B cell (primary cell): Measurements from ENCODE around the gene TMEM253. TPM values are rescaled to one million over a fixed set of nuclear protein-coding genes. Genes with fewer than 3 reads are reported as not detected.

Source experiments
- ATAC-seq: fragments of 200-7000 bp; cut with Tn5 transposase; one replicate; pipeline ENCODE4 v1.10.0; 2021; ENCODE audit warnings: low read depth, mild to moderate bottlenecking, moderate number of reproducible peaks, moderate library complexity
- CTCF ChIA-PET: fragments of 350-600 bp; sonication (Branson Sonifier 250); formaldehyde crosslinking; loops from one replicate; lab custom pipeline; 2021; ENCODE audit warnings: antibody characterized with exemption, inconsistent platforms; lab: Charles Lee
- POLR2A ChIA-PET: fragments of 350-600 bp; sonication (Branson Sonifier 250); formaldehyde crosslinking; loops from one replicate; lab custom pipeline; 2021; ENCODE audit warnings: antibody characterized with exemption; lab: Charles Lee
- DNase-seq: peaks from one replicate; pipeline ENCODE4 v3.0.0; 2013
- H2AFZ ChIP-seq: 2 replicates; pipeline ENCODE4 v1.6.1; 2012; ENCODE audit warnings: mild to moderate bottlenecking, low read depth, low read length; ENCODE audit not compliant: insufficient read depth, poor library complexity, severe bottlenecking
- H3K27ac ChIP-seq, 2 donors: 1 replicate in 1 of 2; 2 replicates in 1 of 2; pipeline ENCODE4 v1.5.1; 2012 to 2013; ENCODE audit warnings: low read length in 2 of 2, mild to moderate bottlenecking in 2 of 2, moderate library complexity in 1 of 2
- H3K27me3 ChIP-seq, 4 experiments: fragments of 200-600 bp in 1 of 4; sonication (generic) in 1 of 4; replicated peaks in 1 of 4; 1 replicate in 2 of 4; 2 replicates in 2 of 4; pipeline versions ENCODE4 v1.6.1 to v1.7.0; 2013 to 2016; ENCODE audit warnings: low read length in 3 of 4, mild to moderate bottlenecking in 2 of 4, mixed read lengths in 1 of 4, moderate library complexity in 1 of 4; ENCODE audit not compliant: insufficient read depth in 4 of 4, control insufficient read depth in 3 of 4; ENCODE audit errors: control extremely low read depth in 1 of 4
- H3K36me3 ChIP-seq, 2 experiments: replicated peaks in 1 of 2; 1 replicate in 1 of 2; 2 replicates in 1 of 2; pipeline versions ENCODE4 v1.6.1 to v1.7.1; 2013; ENCODE audit warnings: low read length in 1 of 2; ENCODE audit not compliant: insufficient read depth in 2 of 2, control insufficient read depth in 1 of 2; ENCODE audit errors: control extremely low read depth in 1 of 2, extremely low read depth in 1 of 2
- H3K4me1 ChIP-seq, 2 donors: fragments of 200-600 bp in 1 of 2; sonication (generic) in 1 of 2; 1 replicate in 1 of 2; 2 replicates in 1 of 2; pipeline versions ENCODE4 v1.5.1 to v1.6.1; 2013 to 2017; ENCODE audit warnings: low read length in 2 of 2; ENCODE audit not compliant: control insufficient read depth in 2 of 2, insufficient read depth in 2 of 2
- H3K4me2 ChIP-seq: replicated peaks from 2 replicates; pipeline ENCODE3; 2012; ENCODE audit warnings: mild to moderate bottlenecking, low read depth, low read length; ENCODE audit not compliant: poor library complexity, severe bottlenecking
- H3K4me3 ChIP-seq, 5 experiments: fragments of 200-600 bp in 1 of 5; sonication (generic) in 1 of 5; 1 replicate in 3 of 5; 2 replicates in 2 of 5; pipeline versions ENCODE4 v1.5.1 to v1.7.0; 2011 to 2016; ENCODE audit warnings: low read length in 4 of 5, mild to moderate bottlenecking in 4 of 5, low read depth in 2 of 5, control low read depth in 1 of 5, moderate library complexity in 1 of 5; ENCODE audit not compliant: insufficient read depth in 1 of 5; ENCODE audit errors: control extremely low read depth in 1 of 5, extremely low read depth in 1 of 5
- H3K79me2 ChIP-seq: fragments of 200-600 bp; sonication (generic); one replicate; pipeline ENCODE4 v1.6.0; 2016; ENCODE audit warnings: low read length; ENCODE audit not compliant: control insufficient read depth, insufficient read depth
- H3K9ac ChIP-seq: fragments of 200-600 bp; sonication (generic); 2 replicates; pipeline ENCODE4 v1.6.1; 2017; ENCODE audit warnings: mild to moderate bottlenecking, low read length, moderate library complexity
- H3K9me3 ChIP-seq, 3 donors: one replicate each; pipeline versions ENCODE4 v1.6.1 to v1.7.1; 2013; ENCODE audit warnings: low read length in 2 of 3; ENCODE audit not compliant: control insufficient read depth in 2 of 3, insufficient read depth in 1 of 3; ENCODE audit errors: control extremely low read depth in 1 of 3
- H4K20me1 ChIP-seq: 2 replicates; pipeline ENCODE4 v1.6.0; 2012; ENCODE audit warnings: mild to moderate bottlenecking, low read length; ENCODE audit not compliant: insufficient read depth, control insufficient read depth, poor library complexity, severe bottlenecking
- H3K27ac Mint-ChIP-seq: one replicate; pipeline ENCODE4 v1.8.0; 2021; ENCODE audit warnings: mixed read lengths
- H3K27me3 Mint-ChIP-seq: one replicate; pipeline ENCODE4 v1.8.0; 2021; ENCODE audit warnings: mixed read lengths
- H3K4me1 Mint-ChIP-seq: one replicate; pipeline ENCODE4 v1.8.0; 2021; ENCODE audit warnings: mixed read lengths
- H3K4me3 Mint-ChIP-seq: one replicate; pipeline ENCODE4 v1.8.0; 2021; ENCODE audit warnings: mixed read lengths
- H3K9me3 Mint-ChIP-seq: one replicate; pipeline ENCODE4 v1.8.0; 2022; ENCODE audit warnings: mixed read lengths; ENCODE audit not compliant: insufficient read depth
- CTCF ChIP-seq: fragments of 200-600 bp; IDR thresholded peaks from one replicate; pipeline ENCODE4 v1.8.0; 2022; ENCODE audit warnings: antibody characterized with exemption, mild to moderate bottlenecking
- EZH2 ChIP-seq: IDR thresholded peaks from 2 replicates; pipeline ENCODE4 v1.6.1; 2012; ENCODE audit warnings: borderline replicate concordance, low read depth, mild to moderate bottlenecking, moderate library complexity, low read length; ENCODE audit not compliant: insufficient read depth, poor library complexity, severe bottlenecking
- WGBS: methylation state at CpG from one replicate; pipeline ENCODE4 v1.1.5; 2013; ENCODE audit warnings: missing lambda C conversion rate; ENCODE audit not compliant: insufficient coverage; 5-methylcytosine and 5-hydroxymethylcytosine counted together
- intact Hi-C: fragments of 100-400 bp; cut with micrococcal nuclease; formaldehyde crosslinking; loops from one replicate; pipeline ENCODE4 v1.10.0; 2022
- polyA plus RNA-seq: library from polyadenylated mRNA; depleted of rRNA; stranded (reverse); fragments of >200 nt; gene quantifications from 2 replicates; pipeline ENCODE4 v1.2.3, GENCODE V29; 2012
- total RNA-seq, 2 donors: library from RNA; stranded (reverse); fragments of 120-200 nt in 1 of 2; gene quantifications; 1 replicate in 1 of 2; 2 replicates in 1 of 2; pipeline versions ENCODE4 v1.2.3 to v1.2.4, GENCODE V29; 2013 to 2022

The TMEM253 gene
- total and polyA plus RNA-seq, 2 donors (not counting 1 experiment from before 2014, with no cell fraction given), result not detected

GRCh38 chr14:21084396-21084795 lies 16.5 kb upstream of the TMEM253 start:
- H3K4me3 Mint-ChIP-seq, result no peak overlapping the region
- intact Hi-C loops, result no loop called here
- POLR2A ChIA-PET, result no interaction called here
- Histone ChIP-seq H3K9ac (no peak overlapping the region), H2AFZ (no peak overlapping the region), H3K4me1 (peaks cover 11 to 14% of the 10 kb centered on the region in 2 donors), H3K4me2 (no peak overlapping the region), H3K36me3 (no peaks in the 10 kb centered on the region), H4K20me1 (no peaks in the 10 kb centered on the region), H3K79me2 (no peaks in the 10 kb centered on the region), H3K27ac (no peak overlapping the region), H3K27me3 (no peaks in the 10 kb centered on the region), H3K9me3 (peaks cover 0 to 3% (median 0%) of the 10 kb centered on the region in 3 donors), H3K4me3 (no peak overlapping the region)
- no peak overlapping the region for H3K27ac Mint-ChIP-seq
- no peak for ATAC-seq
- DNase-seq, result no peak
- WGBS, result 78% methylated on average over 2 of the region's 2 CpGs
- peaks cover 5% of the 10 kb centered on the region for H3K27me3 Mint-ChIP-seq
- TF ChIP-seq EZH2, result no peak
- no peak for TF ChIP-seq CTCF
- CTCF ChIA-PET, result interaction anchor here (1.0 to 7.8 kb wide), 4 partner anchors 9 to 18 kb away, joined by 3 to 73 read pairs (median 5); partner anchors contain the start of gene ARHGEF40
- no peaks in the 10 kb centered on the region for H3K9me3 Mint-ChIP-seq
- H3K4me1 Mint-ChIP-seq, result peaks cover 13% of the 10 kb centered on the region

- ATAC-seq (no peak), DNase-seq (no peak)
- H3K4me2 ChIP-seq, result no peak overlapping the region
- Mint-ChIP-seq H3K27ac (no peak overlapping the region), H3K4me1 (peaks cover 13% of the 10 kb centered on the region), H3K4me3 (no peak overlapping the region), H3K27me3 (peaks cover 4% of the 10 kb centered on the region), H3K9me3 (no peaks in the 10 kb centered on the region)
- no peak overlapping the region for H3K27ac ChIP-seq
- no peak overlapping the region for H2AFZ ChIP-seq
- H3K36me3 ChIP-seq, result no peaks in the 10 kb centered on the region
- no peaks in the 10 kb centered on the region for H3K79me2 ChIP-seq
- peaks cover 0 to 5% (median 0%) of the 10 kb centered on the region in 3 donors for H3K9me3 ChIP-seq
- intact Hi-C loops, result no loop called here
- no peak overlapping the region for H3K9ac ChIP-seq
- H3K4me1 ChIP-seq, result peaks cover 11 to 14% of the 10 kb centered on the region in 2 donors
- no peaks in the 10 kb centered on the region for H3K27me3 ChIP-seq
- WGBS, result 94% methylated on average over 15 of the region's 17 CpGs
- no peaks in the 10 kb centered on the region for H4K20me1 ChIP-seq
- ChIA-PET CTCF (interaction anchor here (0.8 to 7.8 kb wide), 3 partner anchors 15 to 71 kb away, joined by 3 to 73 read pairs (median 5); partner anchors contain the start of gene ARHGEF40), POLR2A (no interaction called here)
- TF ChIP-seq CTCF, result no peak
- no peak for TF ChIP-seq EZH2
- no peak overlapping the region for H3K4me3 ChIP-seq
Observed at GRCh38 chr14:21084998-21085853, 15.6 kb upstream of the TMEM253 start.
